Activated B cell treated with CpG ODN at 0.5 μM for 24 hours (primary cell): Measurements from ENCODE around the gene HNRNPU. TPM values are rescaled to one million over a fixed set of nuclear protein-coding genes. Genes with fewer than 3 reads are reported as not detected.

Experiments
- ATAC-seq: fragments of 200-7000 bp; cut with Tn5 transposase; one replicate; pipeline ENCODE4 v1.10.0; 2021; ENCODE audit warnings: low read depth, mild to moderate bottlenecking, moderate library complexity
- CTCF ChIA-PET: fragments of 350-600 bp; sonication (Branson Sonifier 250); formaldehyde crosslinking; loops from one replicate; lab custom pipeline; 2021; ENCODE audit warnings: antibody characterized with exemption; lab: Charles Lee
- POLR2A ChIA-PET: fragments of 350-600 bp; sonication (Branson Sonifier 250); formaldehyde crosslinking; loops from one replicate; lab custom pipeline; 2021; ENCODE audit warnings: antibody characterized with exemption; lab: Charles Lee
- DNase-seq: peaks from one replicate; pipeline ENCODE4 v3.0.0; 2022
- H3K27ac Mint-ChIP-seq: one replicate; pipeline ENCODE4 v1.8.0; 2020; ENCODE audit warnings: mixed read lengths
- H3K27me3 Mint-ChIP-seq: one replicate; pipeline ENCODE4 v1.8.0; 2021; ENCODE audit warnings: mixed read lengths
- H3K36me3 Mint-ChIP-seq: one replicate; pipeline ENCODE4 v1.8.0; 2021; ENCODE audit warnings: low read depth, mixed read lengths
- H3K4me1 Mint-ChIP-seq: one replicate; pipeline ENCODE4 v1.8.0; 2021; ENCODE audit warnings: mixed read lengths
- H3K4me3 Mint-ChIP-seq: one replicate; pipeline ENCODE4 v1.8.0; 2020; ENCODE audit warnings: mild to moderate bottlenecking, mixed read lengths
- H3K9me3 Mint-ChIP-seq: one replicate; pipeline ENCODE4 v1.8.0; 2020; ENCODE audit warnings: mixed read lengths
- intact Hi-C: fragments of 100-400 bp; cut with micrococcal nuclease; formaldehyde crosslinking; loops from one replicate; pipeline ENCODE4 v1.15.1; 2024
- total RNA-seq: library from RNA; stranded (reverse); gene quantifications from 2 replicates; pipeline ENCODE4 v1.2.3, GENCODE V29; 2022
- TF ChIP-seq, protein P1 (sequence below): fragments of 200-600 bp; IDR thresholded peaks from one replicate; pipeline ENCODE4 v1.8.0; 2022; ENCODE audit warnings: antibody characterized with exemption, mild to moderate bottlenecking

The HNRNPU gene
- total RNA-seq, 1 donor from 2014 or later, result 424 TPM

DNA sequence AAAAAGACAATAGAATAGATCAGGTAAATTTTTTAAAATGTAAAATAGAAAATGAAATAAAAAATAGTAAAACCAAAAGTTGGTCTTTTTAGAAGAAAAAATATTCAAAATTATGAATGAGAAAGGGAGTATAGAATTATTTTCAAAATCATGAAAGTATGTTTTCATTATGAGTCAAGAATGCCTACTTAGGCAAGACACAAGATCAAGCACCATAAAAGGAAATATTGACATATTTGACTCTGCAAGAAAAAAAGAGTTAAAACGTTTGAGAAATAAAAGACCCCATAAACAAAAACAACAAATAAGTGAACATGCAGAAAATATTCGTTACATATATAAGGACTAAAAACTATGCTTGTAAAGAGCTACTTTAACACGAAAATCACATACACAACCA lies 33.7 kb downstream of the HNRNPU start:
- H3K27ac Mint-ChIP-seq, result no peak overlapping the region
- no peaks in the 10 kb centered on the region for H3K27me3 Mint-ChIP-seq
- DNase-seq, result no peak
- TF ChIP-seq, protein P1, sequence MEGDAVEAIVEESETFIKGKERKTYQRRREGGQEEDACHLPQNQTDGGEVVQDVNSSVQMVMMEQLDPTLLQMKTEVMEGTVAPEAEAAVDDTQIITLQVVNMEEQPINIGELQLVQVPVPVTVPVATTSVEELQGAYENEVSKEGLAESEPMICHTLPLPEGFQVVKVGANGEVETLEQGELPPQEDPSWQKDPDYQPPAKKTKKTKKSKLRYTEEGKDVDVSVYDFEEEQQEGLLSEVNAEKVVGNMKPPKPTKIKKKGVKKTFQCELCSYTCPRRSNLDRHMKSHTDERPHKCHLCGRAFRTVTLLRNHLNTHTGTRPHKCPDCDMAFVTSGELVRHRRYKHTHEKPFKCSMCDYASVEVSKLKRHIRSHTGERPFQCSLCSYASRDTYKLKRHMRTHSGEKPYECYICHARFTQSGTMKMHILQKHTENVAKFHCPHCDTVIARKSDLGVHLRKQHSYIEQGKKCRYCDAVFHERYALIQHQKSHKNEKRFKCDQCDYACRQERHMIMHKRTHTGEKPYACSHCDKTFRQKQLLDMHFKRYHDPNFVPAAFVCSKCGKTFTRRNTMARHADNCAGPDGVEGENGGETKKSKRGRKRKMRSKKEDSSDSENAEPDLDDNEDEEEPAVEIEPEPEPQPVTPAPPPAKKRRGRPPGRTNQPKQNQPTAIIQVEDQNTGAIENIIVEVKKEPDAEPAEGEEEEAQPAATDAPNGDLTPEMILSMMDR, result no peak
- CTCF ChIA-PET, result no interaction called here
- H3K9me3 Mint-ChIP-seq, result no peaks in the 10 kb centered on the region
- peaks cover 13% of the 10 kb centered on the region for H3K36me3 Mint-ChIP-seq
- ATAC-seq, result no peak
- intact Hi-C loops, result loop anchor here (10.0 kb wide), 1 partner anchor 1744 kb away; no protein-coding TSS in a partner anchor
- POLR2A ChIA-PET, result interaction anchor here (1.1 kb wide), 1 partner anchor 34 kb away, joined by 4 read pairs; the partner anchor contains the start of gene HNRNPU
- no peak overlapping the region for H3K4me3 Mint-ChIP-seq
- peaks cover 15% of the 10 kb centered on the region for H3K4me1 Mint-ChIP-seq

DNA sequence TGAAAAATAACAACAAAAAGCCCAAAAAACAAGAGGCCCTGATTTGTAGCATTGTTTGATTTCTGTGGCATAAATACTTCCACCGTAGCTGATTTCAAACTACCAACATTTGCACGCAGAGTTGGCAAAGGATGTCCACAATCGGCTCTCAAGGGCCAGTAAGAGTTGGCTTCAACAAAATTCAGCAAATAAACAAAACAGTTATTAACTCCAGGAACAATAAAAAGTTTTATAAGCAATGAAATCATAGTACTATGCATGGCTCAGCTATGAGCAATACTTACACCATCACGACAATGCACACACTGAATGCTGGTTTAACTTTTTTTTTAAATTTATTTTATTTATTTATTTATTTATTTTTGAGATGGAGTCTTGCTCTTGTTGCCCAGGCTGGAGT lies 37.6 kb downstream of the HNRNPU start:
- no peaks in the 10 kb centered on the region for H3K9me3 Mint-ChIP-seq
- H3K27me3 Mint-ChIP-seq, result no peaks in the 10 kb centered on the region
- CTCF ChIA-PET, result no interaction called here
- no peak overlapping the region for H3K27ac Mint-ChIP-seq
- H3K4me3 Mint-ChIP-seq, result no peak overlapping the region
- ATAC-seq (no peak), DNase-seq (no peak)
- no peaks in the 10 kb centered on the region for H3K36me3 Mint-ChIP-seq
- intact Hi-C loops, result no loop called here
- POLR2A ChIA-PET, result interaction anchor here (0.6 to 1.7 kb wide), 3 partner anchors 9 to 122 kb away, joined by 3 to 6 read pairs (median 5); no protein-coding TSS in a partner anchor
- TF ChIP-seq, protein P1, result no peak
- H3K4me1 Mint-ChIP-seq, result peaks cover 4% of the 10 kb centered on the region

DNA sequence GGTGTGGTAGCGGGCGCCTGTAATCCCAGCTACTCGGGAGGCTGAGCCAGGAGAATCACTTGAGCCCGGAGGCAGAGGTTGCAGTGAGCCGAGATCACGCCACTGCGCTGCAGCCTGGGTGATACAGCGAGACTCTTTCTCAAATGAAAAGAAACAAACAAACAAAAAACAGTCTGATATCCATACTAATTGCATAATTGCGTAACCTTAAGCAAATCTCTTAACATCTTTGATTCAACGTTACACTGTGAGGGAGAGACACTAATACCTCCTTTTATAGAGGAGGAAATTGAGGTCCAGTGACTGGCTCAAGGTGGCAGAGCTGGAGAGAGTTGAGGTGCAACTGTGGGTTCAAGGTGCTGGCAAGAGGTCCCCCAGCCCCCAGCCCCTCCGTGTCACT lies 41.5 kb downstream of the HNRNPU start:
- no peaks in the 10 kb centered on the region for H3K36me3 Mint-ChIP-seq
- no peaks in the 10 kb centered on the region for H3K4me1 Mint-ChIP-seq
- TF ChIP-seq, protein P1, result no peak
- intact Hi-C loops, result no loop called here
- ATAC-seq (no peak), DNase-seq (no peak)
- no peak overlapping the region for H3K27ac Mint-ChIP-seq
- H3K27me3 Mint-ChIP-seq, result no peaks in the 10 kb centered on the region
- POLR2A ChIA-PET, result interaction anchor here (1.0 kb wide), 1 partner anchor 10 kb away, joined by 5 read pairs; no protein-coding TSS in a partner anchor
- CTCF ChIA-PET, result no interaction called here
- no peak overlapping the region for H3K4me3 Mint-ChIP-seq
- H3K9me3 Mint-ChIP-seq, result no peaks in the 10 kb centered on the region

DNA sequence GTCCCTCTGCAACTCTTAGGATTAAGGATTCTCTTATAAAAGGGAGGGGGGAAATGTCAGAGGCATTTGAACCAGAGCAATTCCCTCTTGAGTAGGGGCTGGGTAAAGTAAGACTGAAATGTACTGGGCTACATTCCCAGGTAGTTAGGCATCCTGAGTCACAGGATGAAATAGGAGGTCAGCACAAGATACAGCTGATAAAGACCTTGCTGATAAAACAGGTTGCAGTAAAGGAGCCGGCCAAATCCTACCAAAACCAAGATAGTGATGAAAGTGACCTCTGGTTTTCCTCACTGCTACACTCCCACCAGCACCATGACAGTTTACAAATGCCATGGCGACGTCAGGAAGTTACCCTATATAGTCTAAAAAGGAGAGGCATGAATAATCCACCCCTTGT lies 43.2 kb downstream of the HNRNPU start:
- Mint-ChIP-seq H3K9me3 (no peaks in the 10 kb centered on the region), H3K4me1 (peaks cover 7% of the 10 kb centered on the region), H3K27me3 (no peaks in the 10 kb centered on the region), H3K27ac (no peak overlapping the region), H3K36me3 (no peaks in the 10 kb centered on the region), H3K4me3 (no peak overlapping the region)
- intact Hi-C loops, result no loop called here
- ATAC-seq, result no peak
- DNase-seq, result no peak
- ChIA-PET CTCF (no interaction called here), POLR2A (no interaction called here)
- TF ChIP-seq, protein P1, result no peak

DNA sequence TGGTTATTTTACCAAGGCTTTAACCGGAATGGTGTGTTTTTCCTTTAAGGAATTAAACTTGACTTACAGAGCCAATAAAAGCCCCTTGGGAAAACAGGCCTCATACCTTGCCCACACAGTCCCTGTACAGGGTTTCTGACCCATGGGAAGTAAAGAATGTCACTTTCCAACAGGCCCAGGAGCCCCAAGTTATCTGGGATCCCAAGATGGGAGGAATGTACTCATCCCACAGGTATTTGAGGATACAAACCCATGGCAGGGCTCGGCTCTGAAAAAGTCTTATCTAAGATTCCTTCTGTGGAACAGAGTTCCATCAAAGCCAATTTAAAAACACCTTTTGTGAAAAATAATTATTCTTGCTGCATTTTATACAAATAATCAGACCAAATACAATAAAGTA lies 44.2 kb downstream of the HNRNPU start:
- no peak for ATAC-seq
- Mint-ChIP-seq H3K4me3 (no peak overlapping the region), H3K27ac (no peak overlapping the region), H3K27me3 (no peaks in the 10 kb centered on the region), H3K36me3 (no peaks in the 10 kb centered on the region), H3K4me1 (peaks cover 17% of the 10 kb centered on the region), H3K9me3 (no peaks in the 10 kb centered on the region)
- intact Hi-C loops, result no loop called here
- DNase-seq, result no peak
- POLR2A ChIA-PET, result interaction anchor here (0.6 kb wide), 1 partner anchor 17 kb away, joined by 3 read pairs; no protein-coding TSS in a partner anchor
- TF ChIP-seq, protein P1, result no peak
- CTCF ChIA-PET, result interaction anchor here (1.1 kb wide), 1 partner anchor 222 kb away, joined by 3 read pairs; no protein-coding TSS in a partner anchor
